HEK293 (cell line): ENCODE data around the gene EDARADD.
A peak's percentile ranks its signal among the peaks of the same experiment; 100 is the strongest.

Source experiments
- IKZF3 ChIP-seq: fragments of 450-650 bp; IDR thresholded peaks from 2 replicates; pipeline ENCODE4 v1.5.0; 2018; ENCODE audit warnings: missing biosample characterization, mild to moderate bottlenecking, missing genetic modification characterization, moderate library complexity
- KLF9 ChIP-seq: fragments of 450-650 bp; formaldehyde crosslinking; IDR thresholded peaks from 2 replicates; pipeline ENCODE4 v1.5.1; 2016; ENCODE audit warnings: missing biosample characterization, missing genetic modification characterization, low read depth
- REST ChIP-seq: fragments of 450-650 bp; formaldehyde crosslinking; IDR thresholded peaks from 2 replicates; pipeline ENCODE4 v1.5.1; 2016; ENCODE audit warnings: missing biosample characterization, missing genetic modification characterization
- SCRT2 ChIP-seq: fragments of 450-650 bp; formaldehyde crosslinking; IDR thresholded peaks from 2 replicates; pipeline ENCODE4 v1.5.1; 2016; ENCODE audit warnings: missing biosample characterization, missing genetic modification characterization
- SP7 ChIP-seq: fragments of 450-650 bp; formaldehyde crosslinking; IDR thresholded peaks from 2 replicates; pipeline ENCODE4 v1.5.1; 2016; ENCODE audit warnings: missing biosample characterization, missing genetic modification characterization
- ZBTB1 ChIP-seq: fragments of 450-650 bp; formaldehyde crosslinking; IDR thresholded peaks from 2 replicates; pipeline ENCODE4 v1.5.1; 2016; ENCODE audit warnings: missing biosample characterization, missing genetic modification characterization
- ZBTB44 ChIP-seq: fragments of 450-650 bp; IDR thresholded peaks from 2 replicates; pipeline ENCODE4 v1.5.1; 2018; ENCODE audit warnings: missing biosample characterization, mild to moderate bottlenecking, missing genetic modification characterization
- ZNF10 ChIP-seq: fragments of 450-650 bp; formaldehyde crosslinking; IDR thresholded peaks from 2 replicates; pipeline ENCODE4 v1.5.1; 2017; ENCODE audit warnings: missing biosample characterization, missing genetic modification characterization
- ZNF121 ChIP-seq: fragments of 450-650 bp; formaldehyde crosslinking; IDR thresholded peaks from 2 replicates; pipeline ENCODE4 v1.5.1; 2016; ENCODE audit warnings: missing biosample characterization, missing genetic modification characterization
- ZNF146 ChIP-seq: fragments of 450-650 bp; formaldehyde crosslinking; IDR thresholded peaks from 2 replicates; pipeline ENCODE4 v1.5.1; 2016; ENCODE audit warnings: missing biosample characterization, missing genetic modification characterization
- ZNF16 ChIP-seq: fragments of 450-650 bp; formaldehyde crosslinking; IDR thresholded peaks from 2 replicates; pipeline ENCODE4 v1.5.1; 2016; ENCODE audit warnings: low read depth, missing biosample characterization, missing genetic modification characterization
- ZNF169 ChIP-seq: fragments of 450-650 bp; formaldehyde crosslinking; IDR thresholded peaks from 2 replicates; pipeline ENCODE4 v1.5.1; 2016; ENCODE audit warnings: missing biosample characterization, missing genetic modification characterization
- ZNF248 ChIP-seq: fragments of 450-650 bp; formaldehyde crosslinking; IDR thresholded peaks from 2 replicates; pipeline ENCODE4 v1.5.1; 2017; ENCODE audit warnings: missing biosample characterization, missing genetic modification characterization
- ZNF274 ChIP-seq, 2 experiments: fragments of 200-500 bp in 1 of 2; fragments of 450-650 bp in 1 of 2; sonication (Bioruptor generic) in 1 of 2; formaldehyde crosslinking in 1 of 2; IDR thresholded peaks; 2 replicates each; pipeline versions ENCODE4 v1.5.1 to v1.6.1; 2014 to 2016; ENCODE audit warnings: borderline replicate concordance in 1 of 2, inconsistent platforms in 1 of 2, low read length in 1 of 2, missing biosample characterization in 1 of 2, missing genetic modification characterization in 1 of 2
- ZNF311 ChIP-seq: fragments of 450-650 bp; formaldehyde crosslinking; IDR thresholded peaks from 2 replicates; pipeline ENCODE4 v1.5.1; 2017; ENCODE audit warnings: missing biosample characterization, missing genetic modification characterization, borderline replicate concordance
- ZNF398 ChIP-seq: fragments of 450-650 bp; formaldehyde crosslinking; IDR thresholded peaks from 2 replicates; pipeline ENCODE4 v1.5.1; 2017; ENCODE audit warnings: missing biosample characterization, missing genetic modification characterization
- ZNF514 ChIP-seq: fragments of 450-650 bp; formaldehyde crosslinking; IDR thresholded peaks from 2 replicates; pipeline ENCODE4 v1.5.1; 2016; ENCODE audit warnings: missing biosample characterization, missing genetic modification characterization
- ZNF596 ChIP-seq: fragments of 450-650 bp; IDR thresholded peaks from 2 replicates; pipeline ENCODE4 v1.5.0; 2018; ENCODE audit warnings: missing biosample characterization, mild to moderate bottlenecking, missing genetic modification characterization, moderate library complexity
- ZNF677 ChIP-seq: fragments of 450-650 bp; IDR thresholded peaks from 2 replicates; pipeline ENCODE4 v1.5.0; 2018; ENCODE audit warnings: missing biosample characterization, mild to moderate bottlenecking, missing genetic modification characterization, moderate library complexity
- ZNF785 ChIP-seq: fragments of 450-650 bp; formaldehyde crosslinking; IDR thresholded peaks from 2 replicates; pipeline ENCODE4 v1.5.1; 2016; ENCODE audit warnings: missing biosample characterization, missing genetic modification characterization
- ZNF792 ChIP-seq: fragments of 450-650 bp; formaldehyde crosslinking; IDR thresholded peaks from 2 replicates; pipeline ENCODE4 v1.5.1; 2016; ENCODE audit warnings: missing biosample characterization, missing genetic modification characterization
- ZSCAN23 ChIP-seq: fragments of 450-650 bp; formaldehyde crosslinking; IDR thresholded peaks from 2 replicates; pipeline ENCODE4 v1.5.1; 2016; ENCODE audit warnings: missing biosample characterization, missing genetic modification characterization
- TF ChIP-seq, protein P1 (sequence below): fragments of 450-650 bp; formaldehyde crosslinking; IDR thresholded peaks from 2 replicates; pipeline ENCODE4 v1.5.1; 2017; ENCODE audit warnings: missing biosample characterization, missing genetic modification characterization
- TF ChIP-seq, protein P2 (sequence below): fragments of 450-650 bp; formaldehyde crosslinking; IDR thresholded peaks from 2 replicates; pipeline ENCODE4 v1.5.1; 2016; ENCODE audit warnings: missing biosample characterization, missing genetic modification characterization
- TF ChIP-seq, protein P3 (sequence below): fragments of 450-650 bp; formaldehyde crosslinking; IDR thresholded peaks from 2 replicates; pipeline ENCODE4 v1.5.1; 2017; ENCODE audit warnings: missing biosample characterization, missing genetic modification characterization
- TF ChIP-seq, protein P4 (sequence below): fragments of 450-650 bp; formaldehyde crosslinking; IDR thresholded peaks from 2 replicates; pipeline ENCODE4 v1.5.0; 2017; ENCODE audit warnings: missing biosample characterization, missing genetic modification characterization, borderline replicate concordance

The EDARADD gene

DNA sequence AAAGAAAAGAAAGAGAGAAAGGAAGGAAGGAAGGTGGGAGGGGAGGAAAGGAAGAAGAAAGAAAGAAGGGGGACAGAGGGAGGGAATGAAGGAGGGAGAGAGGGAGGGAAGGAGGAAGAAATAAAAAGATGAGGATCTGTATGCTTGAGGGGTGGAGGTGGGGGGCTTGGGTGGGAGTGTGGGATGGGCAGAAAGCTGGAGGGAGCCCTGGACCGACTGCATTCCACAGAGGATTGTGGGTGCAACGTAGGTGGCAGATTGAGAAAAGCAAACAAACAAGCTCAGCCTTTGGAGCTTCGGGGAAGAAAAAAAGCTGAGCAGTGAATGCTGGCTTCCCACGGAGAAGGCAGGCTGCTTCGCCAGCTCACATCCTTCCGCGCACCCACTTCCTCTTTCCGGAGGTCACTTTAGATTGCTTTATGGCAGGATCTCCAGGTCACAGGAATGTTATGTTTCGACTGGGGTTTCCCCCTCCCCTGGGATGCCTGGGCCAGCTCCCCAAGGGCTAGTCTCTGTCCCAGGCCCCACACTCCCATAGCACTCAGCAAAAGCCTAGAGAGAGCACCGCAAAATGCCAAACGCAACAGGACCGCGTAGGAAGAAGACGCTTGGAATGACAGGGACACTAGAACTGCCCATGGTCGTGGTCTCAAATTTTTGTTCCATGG lies 109.0 kb downstream of the EDARADD start (continued):
- TF ChIP-seq IKZF3 (tag by site-specific recombination), result 0 out of 2 replicates have a peak, but pooled peaks have one; percentile 36
- no peak for TF ChIP-seq ZNF169 (tag by site-specific recombination)
- TF ChIP-seq KLF9 (tag by site-specific recombination), result no peak
- TF ChIP-seq, protein P1, sequence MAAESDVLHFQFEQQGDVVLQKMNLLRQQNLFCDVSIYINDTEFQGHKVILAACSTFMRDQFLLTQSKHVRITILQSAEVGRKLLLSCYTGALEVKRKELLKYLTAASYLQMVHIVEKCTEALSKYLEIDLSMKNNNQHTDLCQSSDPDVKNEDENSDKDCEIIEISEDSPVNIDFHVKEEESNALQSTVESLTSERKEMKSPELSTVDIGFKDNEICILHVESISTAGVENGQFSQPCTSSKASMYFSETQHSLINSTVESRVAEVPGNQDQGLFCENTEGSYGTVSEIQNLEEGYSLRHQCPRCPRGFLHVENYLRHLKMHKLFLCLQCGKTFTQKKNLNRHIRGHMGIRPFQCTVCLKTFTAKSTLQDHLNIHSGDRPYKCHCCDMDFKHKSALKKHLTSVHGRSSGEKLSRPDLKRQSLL (tag by site-specific recombination), result no peak
- TF ChIP-seq ZNF16, result no peak
- TF ChIP-seq ZNF311 (tag by site-specific recombination), result no peak
- no peak for TF ChIP-seq ZNF248 (tag by site-specific recombination)
- no peak for TF ChIP-seq ZNF677
- TF ChIP-seq SCRT2, result no peak
- TF ChIP-seq ZBTB44 (tag by site-specific recombination), result no peak
- TF ChIP-seq, protein P2, sequence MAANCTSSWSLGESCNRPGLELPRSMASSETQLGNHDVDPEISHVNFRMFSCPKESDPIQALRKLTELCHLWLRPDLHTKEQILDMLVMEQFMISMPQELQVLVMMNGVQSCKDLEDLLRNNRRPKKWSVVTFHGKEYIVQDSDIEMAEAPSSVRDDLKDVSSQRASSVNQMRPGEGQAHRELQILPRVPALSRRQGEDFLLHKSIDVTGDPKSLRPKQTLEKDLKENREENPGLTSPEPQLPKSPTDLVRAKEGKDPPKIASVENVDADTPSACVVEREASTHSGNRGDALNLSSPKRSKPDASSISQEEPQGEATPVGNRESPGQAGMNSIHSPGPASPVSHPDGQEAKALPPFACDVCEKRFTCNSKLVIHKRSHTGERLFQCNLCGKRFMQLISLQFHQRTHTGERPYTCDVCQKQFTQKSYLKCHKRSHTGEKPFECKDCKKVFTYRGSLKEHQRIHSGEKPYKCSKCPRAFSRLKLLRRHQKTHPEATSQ, result no peak
- TF ChIP-seq ZNF596 (tag by site-specific recombination), result no peak
- no peak for TF ChIP-seq ZNF514
- TF ChIP-seq ZNF792 (tag by site-specific recombination), result no peak
- TF ChIP-seq SP7, result no peak
- no peak for TF ChIP-seq ZNF785 (tag by site-specific recombination)
- no peak for TF ChIP-seq ZNF121 (tag by site-specific recombination)
- no peak for TF ChIP-seq ZNF274 (IDR thresholded peaks at IDR 0.05; ENCODE audit: low read length)
- TF ChIP-seq ZNF274 (tag by site-specific recombination; IDR thresholded peaks at IDR 0.05; ENCODE audit: borderline replicate concordance), result no peak
- no peak for TF ChIP-seq REST (tag by site-specific recombination)
- peak; percentile 24; the same call in 1 of the 2 replicates for TF ChIP-seq ZNF10 (tag by site-specific recombination)
- TF ChIP-seq, protein P3, sequence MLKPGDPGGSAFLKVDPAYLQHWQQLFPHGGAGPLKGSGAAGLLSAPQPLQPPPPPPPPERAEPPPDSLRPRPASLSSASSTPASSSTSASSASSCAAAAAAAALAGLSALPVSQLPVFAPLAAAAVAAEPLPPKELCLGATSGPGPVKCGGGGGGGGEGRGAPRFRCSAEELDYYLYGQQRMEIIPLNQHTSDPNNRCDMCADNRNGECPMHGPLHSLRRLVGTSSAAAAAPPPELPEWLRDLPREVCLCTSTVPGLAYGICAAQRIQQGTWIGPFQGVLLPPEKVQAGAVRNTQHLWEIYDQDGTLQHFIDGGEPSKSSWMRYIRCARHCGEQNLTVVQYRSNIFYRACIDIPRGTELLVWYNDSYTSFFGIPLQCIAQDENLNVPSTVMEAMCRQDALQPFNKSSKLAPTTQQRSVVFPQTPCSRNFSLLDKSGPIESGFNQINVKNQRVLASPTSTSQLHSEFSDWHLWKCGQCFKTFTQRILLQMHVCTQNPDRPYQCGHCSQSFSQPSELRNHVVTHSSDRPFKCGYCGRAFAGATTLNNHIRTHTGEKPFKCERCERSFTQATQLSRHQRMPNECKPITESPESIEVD (tag by site-specific recombination), result no peak
- peak; percentile 65; the same call in 1 of the 2 replicates for TF ChIP-seq ZNF398 (tag by site-specific recombination)
- no peak for TF ChIP-seq ZBTB1
- TF ChIP-seq ZNF146 (tag by site-specific recombination), result no peak
- TF ChIP-seq ZSCAN23, result no peak
- TF ChIP-seq, protein P4, sequence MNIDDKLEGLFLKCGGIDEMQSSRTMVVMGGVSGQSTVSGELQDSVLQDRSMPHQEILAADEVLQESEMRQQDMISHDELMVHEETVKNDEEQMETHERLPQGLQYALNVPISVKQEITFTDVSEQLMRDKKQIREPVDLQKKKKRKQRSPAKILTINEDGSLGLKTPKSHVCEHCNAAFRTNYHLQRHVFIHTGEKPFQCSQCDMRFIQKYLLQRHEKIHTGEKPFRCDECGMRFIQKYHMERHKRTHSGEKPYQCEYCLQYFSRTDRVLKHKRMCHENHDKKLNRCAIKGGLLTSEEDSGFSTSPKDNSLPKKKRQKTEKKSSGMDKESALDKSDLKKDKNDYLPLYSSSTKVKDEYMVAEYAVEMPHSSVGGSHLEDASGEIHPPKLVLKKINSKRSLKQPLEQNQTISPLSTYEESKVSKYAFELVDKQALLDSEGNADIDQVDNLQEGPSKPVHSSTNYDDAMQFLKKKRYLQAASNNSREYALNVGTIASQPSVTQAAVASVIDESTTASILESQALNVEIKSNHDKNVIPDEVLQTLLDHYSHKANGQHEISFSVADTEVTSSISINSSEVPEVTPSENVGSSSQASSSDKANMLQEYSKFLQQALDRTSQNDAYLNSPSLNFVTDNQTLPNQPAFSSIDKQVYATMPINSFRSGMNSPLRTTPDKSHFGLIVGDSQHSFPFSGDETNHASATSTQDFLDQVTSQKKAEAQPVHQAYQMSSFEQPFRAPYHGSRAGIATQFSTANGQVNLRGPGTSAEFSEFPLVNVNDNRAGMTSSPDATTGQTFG (tag by site-specific recombination), result no peak
